DND-41 (cell line): ENCODE results near the gene LMNTD1.
"Not testable (repeated sequence)": the region's sequence is repeated elsewhere in the genome, so short reads cannot be mapped to it uniquely, and the experiment has no call there.

Experiments
- ATAC-seq: fragments of 200-7000 bp; cut with Tn5 transposase; 3 replicates; pipeline ENCODE4 v1.9.1; 2021; ENCODE audit warnings: low read depth; ENCODE audit not compliant: insufficient read depth
- DNase-seq: peaks from one replicate; pipeline ENCODE4 v3.0.0-alpha.2; 2020
- H2AFZ ChIP-seq: 2 replicates; pipeline ENCODE4 v1.6.0; 2012; ENCODE audit warnings: low read depth, low read length
- H3K27ac ChIP-seq: 2 replicates; pipeline ENCODE4 v1.5.1; 2012; ENCODE audit warnings: low read length, inconsistent platforms
- H3K27me3 ChIP-seq: fragments of 200-600 bp; sonication (generic); 2 replicates; pipeline ENCODE4 v1.6.0; 2012; ENCODE audit warnings: low read length, mild to moderate bottlenecking, inconsistent platforms; ENCODE audit not compliant: insufficient read depth, poor library complexity
- H3K36me3 ChIP-seq: 2 replicates; pipeline ENCODE4 v1.5.1; 2012; ENCODE audit warnings: low read length, inconsistent platforms; ENCODE audit not compliant: insufficient read depth
- H3K4me1 ChIP-seq: 2 replicates; pipeline ENCODE4 v1.5.1; 2012; ENCODE audit warnings: mild to moderate bottlenecking, low read length; ENCODE audit not compliant: insufficient read depth
- H3K4me2 ChIP-seq: 2 replicates; pipeline ENCODE4 v1.6.0; 2012; ENCODE audit warnings: mild to moderate bottlenecking, moderate library complexity, low read length, inconsistent platforms; ENCODE audit not compliant: insufficient read depth
- H3K4me3 ChIP-seq, 2 experiments: fragments of 200-600 bp in 1 of 2; shearing (Covaris generic) in 1 of 2; 2 replicates each; pipeline ENCODE4 v1.5.1; 2012 to 2016; ENCODE audit warnings: inconsistent platforms in 2 of 2, low read length in 2 of 2, mild to moderate bottlenecking in 2 of 2, low read depth in 1 of 2, moderate library complexity in 1 of 2
- H3K79me2 ChIP-seq: 2 replicates; pipeline ENCODE4 v1.6.0; 2012; ENCODE audit warnings: low read length, inconsistent platforms; ENCODE audit not compliant: insufficient read depth
- H3K9ac ChIP-seq: 2 replicates; pipeline ENCODE4 v1.6.0; 2012; ENCODE audit warnings: low read depth, mild to moderate bottlenecking, inconsistent platforms, low read length, moderate library complexity
- H3K9me3 ChIP-seq: 2 replicates; pipeline ENCODE4 v1.5.1; 2012; ENCODE audit warnings: low read length, moderate library complexity, mild to moderate bottlenecking, inconsistent platforms; ENCODE audit not compliant: insufficient read depth, severe bottlenecking
- H4K20me1 ChIP-seq: 2 replicates; pipeline ENCODE4 v1.6.0; 2012; ENCODE audit warnings: low read length; ENCODE audit not compliant: insufficient read depth
- EZH2 ChIP-seq: IDR thresholded peaks from 3 replicates; pipeline ENCODE4 v1.6.1; 2012; ENCODE audit warnings: borderline replicate concordance, low read depth, mild to moderate bottlenecking, moderate library complexity, low read length, inconsistent platforms; ENCODE audit not compliant: severe bottlenecking
- TF ChIP-seq, protein P1 (sequence below): IDR thresholded peaks from 2 replicates; pipeline ENCODE4 v1.5.1; 2012; ENCODE audit warnings: borderline replicate concordance, low read length, moderate library complexity, mild to moderate bottlenecking; ENCODE audit not compliant: poor library complexity, severe bottlenecking; ENCODE audit errors: extremely low read depth

The LMNTD1 gene

DNA sequence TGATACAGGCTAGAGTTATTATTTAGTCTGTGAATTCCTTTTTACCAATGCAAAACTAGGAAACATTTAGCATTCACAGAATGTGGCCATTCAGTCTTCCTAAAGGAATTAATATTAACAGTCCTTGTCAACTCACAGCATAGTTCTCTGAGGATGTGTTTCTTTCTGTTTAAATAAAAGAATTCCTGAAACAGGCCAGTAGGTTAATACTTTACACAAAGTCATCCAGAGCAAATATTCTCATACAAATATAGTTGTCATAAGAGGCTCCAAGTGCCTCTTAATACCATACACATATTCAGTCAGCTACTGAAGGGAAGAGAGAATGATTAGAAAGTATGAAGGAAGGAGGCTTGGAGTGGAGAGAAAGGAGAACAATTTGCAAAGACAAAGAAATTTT, 120.1 kb downstream of the LMNTD1 start:
- Histone ChIP-seq H3K9me3 (no peaks in the 10 kb centered on the region), H2AFZ (no peak overlapping the region), H4K20me1 (no peaks in the 10 kb centered on the region), H3K27ac (no peak overlapping the region), H3K4me3 (no peak overlapping the region), H3K79me2 (no peaks in the 10 kb centered on the region), H3K4me2 (no peak overlapping the region), H3K9ac (no peak overlapping the region), H3K36me3 (no peaks in the 10 kb centered on the region), H3K27me3 (peaks cover 9% of the 10 kb centered on the region), H3K4me1 (peaks cover 4% of the 10 kb centered on the region)
- TF ChIP-seq, protein P1, sequence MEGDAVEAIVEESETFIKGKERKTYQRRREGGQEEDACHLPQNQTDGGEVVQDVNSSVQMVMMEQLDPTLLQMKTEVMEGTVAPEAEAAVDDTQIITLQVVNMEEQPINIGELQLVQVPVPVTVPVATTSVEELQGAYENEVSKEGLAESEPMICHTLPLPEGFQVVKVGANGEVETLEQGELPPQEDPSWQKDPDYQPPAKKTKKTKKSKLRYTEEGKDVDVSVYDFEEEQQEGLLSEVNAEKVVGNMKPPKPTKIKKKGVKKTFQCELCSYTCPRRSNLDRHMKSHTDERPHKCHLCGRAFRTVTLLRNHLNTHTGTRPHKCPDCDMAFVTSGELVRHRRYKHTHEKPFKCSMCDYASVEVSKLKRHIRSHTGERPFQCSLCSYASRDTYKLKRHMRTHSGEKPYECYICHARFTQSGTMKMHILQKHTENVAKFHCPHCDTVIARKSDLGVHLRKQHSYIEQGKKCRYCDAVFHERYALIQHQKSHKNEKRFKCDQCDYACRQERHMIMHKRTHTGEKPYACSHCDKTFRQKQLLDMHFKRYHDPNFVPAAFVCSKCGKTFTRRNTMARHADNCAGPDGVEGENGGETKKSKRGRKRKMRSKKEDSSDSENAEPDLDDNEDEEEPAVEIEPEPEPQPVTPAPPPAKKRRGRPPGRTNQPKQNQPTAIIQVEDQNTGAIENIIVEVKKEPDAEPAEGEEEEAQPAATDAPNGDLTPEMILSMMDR: no peak
- no peak for TF ChIP-seq EZH2
- DNase-seq (no peak), ATAC-seq (no peak)

DNA sequence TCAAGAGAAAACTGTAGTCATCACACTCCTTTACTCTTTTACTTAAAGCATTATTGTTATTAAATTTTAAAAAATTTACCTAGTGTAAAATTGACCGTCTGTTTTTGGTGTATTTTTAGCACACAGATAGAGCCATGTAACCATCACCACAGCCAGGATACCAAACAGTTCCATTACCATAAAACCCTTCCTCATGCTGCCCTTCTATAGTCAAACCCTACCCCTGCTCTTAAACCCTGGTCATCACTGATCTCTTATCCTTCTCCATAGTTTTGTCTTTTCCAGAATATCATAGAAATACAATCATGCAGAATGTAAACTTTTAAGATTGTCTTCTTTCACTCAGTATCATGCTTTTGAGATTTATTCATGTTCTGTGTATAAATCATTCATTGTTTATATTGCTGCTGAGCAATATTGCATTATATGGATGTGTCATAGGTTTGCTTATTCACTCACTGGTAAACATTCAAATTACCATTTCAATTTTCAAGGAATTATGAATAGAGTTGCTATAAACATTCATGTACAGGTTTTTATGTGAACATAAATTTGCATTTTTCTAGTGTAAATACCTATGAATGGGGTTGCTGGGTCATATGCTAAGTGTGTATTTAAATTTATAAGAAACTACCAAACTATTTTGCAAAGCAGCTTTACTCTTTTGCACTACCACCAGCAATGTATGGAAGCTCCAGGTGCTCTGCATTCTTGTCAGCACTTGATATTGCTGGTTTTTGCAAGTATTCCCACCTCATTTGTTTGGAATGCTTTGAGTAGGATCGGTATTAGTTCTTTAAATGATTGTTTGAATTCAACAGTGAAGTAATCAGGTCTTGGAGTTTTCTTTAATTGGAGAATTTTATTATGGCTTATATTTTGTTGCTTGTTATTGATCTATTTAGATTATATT, 125.5 kb downstream of the LMNTD1 start:
- H4K20me1 ChIP-seq: no peaks in the 10 kb centered on the region
- H3K4me2 ChIP-seq: no peak overlapping the region
- H3K79me2 ChIP-seq: no peaks in the 10 kb centered on the region
- no peak overlapping the region for H2AFZ ChIP-seq
- DNase-seq (no peak), ATAC-seq (no peak)
- no peak overlapping the region for H3K27ac ChIP-seq
- no peak overlapping the region for H3K9ac ChIP-seq
- H3K36me3 ChIP-seq: no peaks in the 10 kb centered on the region
- H3K4me3 ChIP-seq: no peak overlapping the region
- H3K4me1 ChIP-seq: no peaks in the 10 kb centered on the region
- H3K9me3 ChIP-seq: no peaks in the 10 kb centered on the region
- TF ChIP-seq, protein P1: no peak
- TF ChIP-seq EZH2: no peak
- H3K27me3 ChIP-seq: no peaks in the 10 kb centered on the region

DNA sequence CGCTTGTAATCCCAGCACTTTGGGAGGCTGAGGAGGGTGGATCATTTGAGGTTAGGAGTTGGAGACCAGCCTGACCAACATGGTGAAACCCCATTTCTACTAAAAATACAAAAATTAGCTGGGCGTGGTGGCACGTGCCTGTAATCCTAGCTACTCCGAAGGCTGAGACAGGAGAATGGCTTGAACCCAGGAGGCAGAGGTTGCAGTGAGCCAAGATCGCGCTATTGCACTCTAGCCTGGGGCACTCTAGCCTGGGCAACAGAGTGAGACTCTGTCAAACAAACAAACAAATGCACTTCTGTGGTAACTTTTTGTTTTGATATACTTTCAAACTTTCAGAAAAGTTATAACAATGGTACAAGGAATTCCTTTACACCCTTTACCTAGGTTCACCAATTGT, 126.3 kb downstream of the LMNTD1 start:
- not testable (repeated sequence) for H2AFZ ChIP-seq, H3K9me3 ChIP-seq, H3K4me2 ChIP-seq, H3K79me2 ChIP-seq, H3K4me1 ChIP-seq, H3K36me3 ChIP-seq, ATAC-seq, H3K27me3 ChIP-seq, DNase-seq, H3K27ac ChIP-seq, H4K20me1 ChIP-seq, H3K9ac ChIP-seq, H3K4me3 ChIP-seq
